GM06990 (cell line): Measurements from ENCODE around the gene TPMT.
"Not testable (repeated sequence)": the region's sequence is repeated elsewhere in the genome, so short reads cannot be mapped to it uniquely, and the experiment has no call there.

Experiments
- DNase-seq: peaks from one replicate; pipeline ENCODE4 v3.0.0-alpha.2; 2011; ENCODE audit not compliant: insufficient read length; ENCODE audit errors: extremely low read depth
- H3K27me3 ChIP-seq: replicated peaks from 2 replicates; pipeline ENCODE4 v1.6.0; 2011; ENCODE audit warnings: low read length; ENCODE audit not compliant: control insufficient read depth, insufficient read depth
- H3K36me3 ChIP-seq: 2 replicates; pipeline ENCODE4 v1.5.1; 2011; ENCODE audit warnings: low read length; ENCODE audit not compliant: control insufficient read depth, insufficient read depth
- H3K4me3 ChIP-seq: replicated peaks from 2 replicates; pipeline ENCODE4 v1.5.1; 2011; ENCODE audit warnings: low read depth, mild to moderate bottlenecking, control low read depth, low read length
- TF ChIP-seq, protein P1 (sequence below): IDR thresholded peaks from 2 replicates; pipeline ENCODE4 v1.5.1; 2011; ENCODE audit warnings: low read length, control low read depth, mild to moderate bottlenecking, inconsistent platforms; ENCODE audit not compliant: insufficient read depth, poor library complexity, severe bottlenecking

Gene TPMT

DNA sequence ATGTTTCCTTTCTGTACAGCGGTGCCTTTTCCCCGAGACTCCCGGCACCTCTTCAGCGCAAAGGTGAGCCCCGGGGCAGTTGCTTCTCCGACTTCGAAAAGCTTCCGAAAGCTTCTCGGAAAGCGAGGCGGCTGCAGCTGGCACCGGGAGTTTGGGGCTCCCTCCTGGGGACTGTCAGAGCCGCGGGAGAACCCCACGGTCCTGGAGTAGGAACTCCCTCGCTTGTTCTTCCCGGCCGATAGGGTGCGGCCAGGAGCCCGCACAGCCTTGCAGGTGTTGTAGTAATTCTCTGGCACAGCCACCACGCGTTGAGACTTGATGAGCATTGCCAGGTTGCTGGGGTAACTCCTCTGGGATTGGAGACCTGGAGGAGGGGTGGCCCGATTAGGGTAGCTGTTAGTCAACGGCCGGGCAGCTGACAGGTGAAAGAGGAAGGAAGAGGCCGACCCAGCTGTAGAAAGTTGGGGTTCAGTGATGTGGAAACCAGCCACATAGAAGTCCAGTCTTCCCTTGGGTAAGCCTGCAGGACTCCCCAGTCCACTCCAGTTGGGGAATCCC is 1.1 kb upstream of the TPMT start:
- Histone ChIP-seq H3K4me3 (peak overlapping the region; percentile 96), H3K27me3 (no peaks in the 10 kb centered on the region), H3K36me3 (no peaks in the 10 kb centered on the region)
- TF ChIP-seq, protein P1, sequence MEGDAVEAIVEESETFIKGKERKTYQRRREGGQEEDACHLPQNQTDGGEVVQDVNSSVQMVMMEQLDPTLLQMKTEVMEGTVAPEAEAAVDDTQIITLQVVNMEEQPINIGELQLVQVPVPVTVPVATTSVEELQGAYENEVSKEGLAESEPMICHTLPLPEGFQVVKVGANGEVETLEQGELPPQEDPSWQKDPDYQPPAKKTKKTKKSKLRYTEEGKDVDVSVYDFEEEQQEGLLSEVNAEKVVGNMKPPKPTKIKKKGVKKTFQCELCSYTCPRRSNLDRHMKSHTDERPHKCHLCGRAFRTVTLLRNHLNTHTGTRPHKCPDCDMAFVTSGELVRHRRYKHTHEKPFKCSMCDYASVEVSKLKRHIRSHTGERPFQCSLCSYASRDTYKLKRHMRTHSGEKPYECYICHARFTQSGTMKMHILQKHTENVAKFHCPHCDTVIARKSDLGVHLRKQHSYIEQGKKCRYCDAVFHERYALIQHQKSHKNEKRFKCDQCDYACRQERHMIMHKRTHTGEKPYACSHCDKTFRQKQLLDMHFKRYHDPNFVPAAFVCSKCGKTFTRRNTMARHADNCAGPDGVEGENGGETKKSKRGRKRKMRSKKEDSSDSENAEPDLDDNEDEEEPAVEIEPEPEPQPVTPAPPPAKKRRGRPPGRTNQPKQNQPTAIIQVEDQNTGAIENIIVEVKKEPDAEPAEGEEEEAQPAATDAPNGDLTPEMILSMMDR = peak; percentile 32
- DNase-seq = peak; percentile 74

DNA sequence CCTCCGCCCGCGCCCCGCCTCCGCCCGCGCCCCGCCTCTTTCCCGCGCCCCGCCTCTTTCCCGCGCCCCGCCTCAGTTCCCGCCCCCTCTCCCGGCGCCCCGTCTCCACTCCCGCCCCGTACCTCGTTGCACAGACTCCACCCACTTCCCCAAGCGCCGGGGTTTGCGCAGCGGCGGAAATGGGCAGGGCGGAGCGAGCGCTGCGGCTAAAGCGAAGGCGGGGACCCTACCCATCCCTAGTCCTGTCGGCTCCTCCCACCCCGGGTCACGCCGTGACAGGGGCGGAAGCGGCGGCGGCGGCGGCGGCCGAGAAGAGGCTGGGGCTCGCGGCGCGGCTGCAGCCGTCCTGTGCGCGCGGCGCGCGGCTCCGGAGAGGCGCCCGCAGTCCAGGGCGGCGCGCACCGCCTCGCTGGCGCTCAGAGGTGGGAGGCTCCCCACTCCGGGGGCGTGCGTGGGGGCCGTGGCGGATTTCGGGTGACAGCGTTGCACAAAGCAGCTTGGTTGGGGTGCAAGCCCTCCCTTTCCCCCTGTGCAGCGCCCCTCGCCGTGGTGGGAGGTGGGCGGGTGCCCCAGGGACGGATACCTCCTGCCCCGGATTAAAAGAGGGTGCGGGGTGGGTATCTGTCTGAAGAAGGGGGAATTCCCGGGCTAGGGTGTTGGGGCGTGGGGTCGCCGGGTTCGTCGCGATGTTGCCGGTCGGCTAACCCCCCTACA is 430 bp upstream of the TPMT start, which contains the start of gene KDM1B:
TSS of gene KDM1B (plus strand) at position 273 of the 714 bp plus-strand sequence. CDS start 4,474 bp downstream, outside the sequence.
- Histone ChIP-seq H3K4me3 (peak within 1 kb of the TSS; percentile 96), H3K27me3 (no peaks in the 10 kb centered on the region), H3K36me3 (no peaks in the 10 kb centered on the region)
- TF ChIP-seq, protein P1 = no peak
- DNase-seq = peak; percentile 98

DNA sequence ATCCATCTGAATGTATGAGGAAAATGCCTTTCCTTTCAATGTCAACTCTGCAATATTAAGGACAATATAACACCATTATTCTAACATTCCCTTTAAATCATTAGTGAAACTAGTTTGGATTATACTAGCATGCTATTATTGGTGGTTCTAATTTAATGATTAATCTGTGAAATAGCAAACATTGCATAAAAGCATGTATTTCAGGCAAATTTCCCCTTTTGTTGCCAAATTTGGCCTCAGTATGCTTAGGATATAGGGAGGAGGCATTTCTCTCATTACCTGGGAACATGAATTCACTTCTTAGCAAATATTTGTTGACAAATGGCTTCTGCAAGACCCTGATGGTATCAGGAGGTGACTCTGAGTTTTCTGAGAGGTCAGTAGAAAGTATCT is 1.6 kb downstream of the TPMT start:
- TF ChIP-seq, protein P1 = no peak
- Histone ChIP-seq H3K4me3 (peak overlapping the region; percentile 25; the same call in 1 of the 2 replicates), H3K36me3 (no peaks in the 10 kb centered on the region), H3K27me3 (no peaks in the 10 kb centered on the region)
- no peak for DNase-seq

DNA sequence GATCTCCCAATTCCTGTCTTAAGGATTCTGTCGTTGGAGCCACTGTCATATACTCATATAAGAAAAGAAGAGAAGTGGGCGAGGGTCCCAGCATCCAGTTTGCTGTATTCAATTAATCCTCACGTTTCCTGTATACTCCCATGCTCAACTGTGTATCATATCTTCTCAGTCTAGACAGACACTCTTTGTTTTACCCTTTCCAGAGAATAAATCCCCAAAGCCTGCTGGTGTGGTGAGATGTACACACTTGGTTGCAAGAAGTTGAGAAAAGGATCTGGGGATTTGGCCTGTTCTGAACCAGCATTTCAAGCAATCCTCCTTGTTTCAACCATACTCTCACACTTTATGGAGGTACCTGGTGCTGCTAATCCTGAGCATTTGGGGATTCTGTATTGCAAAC is 3.1 kb downstream of the TPMT start:
- DNase-seq = no peak

DNA sequence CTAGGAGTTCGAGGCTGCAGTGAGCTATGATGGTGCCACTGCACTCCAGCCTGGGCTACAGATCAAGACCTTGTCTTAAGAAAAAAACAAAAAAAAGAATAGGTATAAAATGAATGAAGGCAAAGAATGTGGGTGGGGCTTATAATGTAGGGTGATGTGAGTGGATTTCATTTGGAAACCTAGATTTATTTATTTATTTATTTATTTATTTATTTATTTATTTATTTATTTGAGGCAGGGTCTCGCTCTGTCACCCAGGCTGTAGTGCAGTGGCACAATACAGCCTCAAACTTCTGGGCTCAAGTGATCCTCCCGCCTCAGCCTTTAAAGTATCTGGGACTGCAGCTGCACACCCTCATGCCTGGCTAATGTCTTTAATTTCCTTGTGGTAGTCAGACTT is 3.5 kb downstream of the TPMT start:
- not testable (repeated sequence) for H3K4me3 ChIP-seq, H3K36me3 ChIP-seq, H3K27me3 ChIP-seq, DNase-seq

More for the DNA sequence above, 3.1 kb downstream of the TPMT start:
- H3K36me3 ChIP-seq = no peaks in the 10 kb centered on the region
- H3K27me3 ChIP-seq = no peaks in the 10 kb centered on the region
- TF ChIP-seq, protein P1 = no peak
- H3K4me3 ChIP-seq = no peak overlapping the region

- H3K4me3 ChIP-seq = no peak overlapping the region
- H3K27me3 ChIP-seq = no peaks in the 10 kb centered on the region
- no peak for DNase-seq
- H3K36me3 ChIP-seq = no peaks in the 10 kb centered on the region
- TF ChIP-seq, protein P1 = no peak
Measured at GRCh38 chr6:18148304-18149025, 6.4 kb downstream of the TPMT start.
